Astrocyte (in vitro differentiated cells and primary cell): ENCODE results near the gene SNX8. TPM values are rescaled to one million over a fixed set of nuclear protein-coding genes. Genes with fewer than 3 reads are reported as not detected.

Experiments used
- DNase-seq: peaks from one replicate; pipeline ENCODE4 v3.0.0-alpha.2; 2010; ENCODE audit warnings: low read depth
- FAIRE-seq: peaks from 2 replicates; lab custom pipeline; 2011; peaks lifted over from hg19 to GRCh38; lab: Jason Lieb, UNC
- H2AFZ ChIP-seq: 2 replicates; pipeline ENCODE4 v1.6.0; 2012; ENCODE audit warnings: low read depth, low read length, inconsistent platforms
- H3K27ac ChIP-seq: 2 replicates; pipeline ENCODE4 v1.5.1; 2011; ENCODE audit warnings: low read depth, low read length, inconsistent platforms
- H3K27me3 ChIP-seq: 2 replicates; pipeline ENCODE4 v1.6.0; 2011; ENCODE audit warnings: low read length, inconsistent platforms; ENCODE audit not compliant: insufficient read depth
- H3K36me3 ChIP-seq: 2 replicates; pipeline ENCODE4 v1.5.1; 2011; ENCODE audit warnings: low read length, inconsistent platforms; ENCODE audit not compliant: insufficient read depth
- H3K4me1 ChIP-seq: 2 replicates; pipeline ENCODE4 v1.5.1; 2011; ENCODE audit warnings: low read length, inconsistent platforms; ENCODE audit not compliant: insufficient read depth
- H3K4me2 ChIP-seq: 2 replicates; pipeline ENCODE4 v1.6.0; 2012; ENCODE audit warnings: low read length, inconsistent platforms
- H3K4me3 ChIP-seq: 2 replicates; pipeline ENCODE4 v1.5.1; 2011; ENCODE audit warnings: low read depth, mild to moderate bottlenecking, low read length, inconsistent platforms; ENCODE audit not compliant: insufficient read depth
- H3K79me2 ChIP-seq: 2 replicates; pipeline ENCODE4 v1.6.0; 2012; ENCODE audit warnings: mild to moderate bottlenecking, low read length, inconsistent platforms; ENCODE audit not compliant: insufficient read depth
- H3K9ac ChIP-seq: 2 replicates; pipeline ENCODE4 v1.6.0; 2012; ENCODE audit warnings: mild to moderate bottlenecking, low read length, inconsistent platforms
- H3K9me3 ChIP-seq: 2 replicates; pipeline ENCODE4 v1.5.1; 2012; ENCODE audit warnings: low read depth, mild to moderate bottlenecking, low read length, inconsistent platforms; ENCODE audit not compliant: insufficient read depth
- H4K20me1 ChIP-seq: 2 replicates; pipeline ENCODE4 v1.6.0; 2012; ENCODE audit warnings: low read length, inconsistent platforms; ENCODE audit not compliant: insufficient read depth
- H3K27ac Mint-ChIP-seq: one replicate; pipeline ENCODE4 v1.8.0; 2021; ENCODE audit warnings: mild to moderate bottlenecking, mixed read lengths; ENCODE audit not compliant: unreplicated experiment
- H3K27me3 Mint-ChIP-seq: one replicate; pipeline ENCODE4 v1.8.0; 2021; ENCODE audit warnings: low read depth, mixed read lengths; ENCODE audit not compliant: unreplicated experiment
- H3K36me3 Mint-ChIP-seq: one replicate; pipeline ENCODE4 v1.8.0; 2021; ENCODE audit warnings: low read depth, mixed read lengths; ENCODE audit not compliant: unreplicated experiment
- H3K4me1 Mint-ChIP-seq: one replicate; pipeline ENCODE4 v1.8.0; 2021; ENCODE audit warnings: low read depth, mixed read lengths; ENCODE audit not compliant: unreplicated experiment
- H3K4me3 Mint-ChIP-seq: one replicate; pipeline ENCODE4 v1.8.0; 2021; ENCODE audit warnings: mild to moderate bottlenecking, moderate library complexity, mixed read lengths; ENCODE audit not compliant: unreplicated experiment
- H3K9me3 Mint-ChIP-seq: one replicate; pipeline ENCODE4 v1.8.0; 2021; ENCODE audit warnings: mild to moderate bottlenecking, mixed read lengths; ENCODE audit not compliant: unreplicated experiment
- EZH2 ChIP-seq: IDR thresholded peaks from 2 replicates; pipeline ENCODE4 v1.6.1; 2012; ENCODE audit warnings: mild to moderate bottlenecking, low read length, inconsistent platforms; ENCODE audit not compliant: insufficient read depth
- total RNA-seq: library from RNA; stranded (reverse); gene quantifications from 2 replicates; pipeline ENCODE4 v1.2.1, GENCODE V29; 2021
- TF ChIP-seq, protein P1 (sequence below): IDR thresholded peaks from 2 replicates; pipeline ENCODE4 v1.5.1; 2011; ENCODE audit warnings: low read depth, mild to moderate bottlenecking, inconsistent platforms, low read length, moderate library complexity; ENCODE audit not compliant: insufficient read depth

SNX8 gene
- total RNA-seq, 1 donor from 2014 or later, result 28.9 TPM

DNA sequence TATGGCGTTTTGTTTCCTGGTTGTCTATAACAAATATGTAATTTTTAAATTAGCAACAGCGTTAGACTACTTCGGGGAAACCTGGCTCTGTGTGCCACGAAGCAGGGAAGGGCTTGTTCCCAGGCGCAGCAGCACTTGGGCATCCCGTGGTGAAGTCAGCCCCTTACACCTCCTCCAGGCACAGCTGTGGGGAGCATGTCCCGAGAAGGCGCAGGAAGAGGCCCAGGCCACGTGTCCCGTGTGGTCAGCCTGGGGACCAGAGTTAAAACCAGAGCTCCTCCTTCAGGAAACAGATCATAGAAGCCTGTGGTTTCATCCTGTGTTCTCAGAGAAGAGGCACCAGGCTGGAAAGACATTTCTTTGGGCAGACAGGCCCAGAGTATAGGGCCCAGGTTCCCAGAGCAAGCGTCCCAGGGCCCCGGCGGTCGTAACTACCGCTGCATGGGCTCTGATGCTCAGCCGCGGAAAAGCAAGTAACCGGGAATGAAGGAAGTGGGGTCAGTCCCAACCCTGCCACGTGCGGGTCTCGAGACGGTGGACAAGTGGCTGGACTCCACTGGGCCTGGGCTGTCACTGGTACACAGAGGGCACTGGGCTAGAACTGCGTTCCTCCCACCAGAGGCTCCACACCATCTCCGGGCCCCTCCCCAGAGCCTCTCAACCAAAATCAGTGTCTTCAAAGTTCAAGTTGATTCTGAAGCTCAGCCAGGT lies 65.1 kb downstream of the SNX8 start:
- no peaks in the 10 kb centered on the region for H3K79me2 ChIP-seq
- Mint-ChIP-seq H3K4me1 (peaks cover 16% of the 10 kb centered on the region), H3K27ac (peak overlapping the region; percentile 96), H3K36me3 (peaks cover 6% of the 10 kb centered on the region), H3K27me3 (no peaks in the 10 kb centered on the region), H3K4me3 (no peak overlapping the region), H3K9me3 (no peaks in the 10 kb centered on the region)
- H3K27ac ChIP-seq, result peak overlapping the region; percentile 88
- peaks cover under 1% of the 10 kb centered on the region for H4K20me1 ChIP-seq
- H3K36me3 ChIP-seq, result no peaks in the 10 kb centered on the region
- peak overlapping the region; percentile 56 for H3K4me2 ChIP-seq
- TF ChIP-seq, protein P1, sequence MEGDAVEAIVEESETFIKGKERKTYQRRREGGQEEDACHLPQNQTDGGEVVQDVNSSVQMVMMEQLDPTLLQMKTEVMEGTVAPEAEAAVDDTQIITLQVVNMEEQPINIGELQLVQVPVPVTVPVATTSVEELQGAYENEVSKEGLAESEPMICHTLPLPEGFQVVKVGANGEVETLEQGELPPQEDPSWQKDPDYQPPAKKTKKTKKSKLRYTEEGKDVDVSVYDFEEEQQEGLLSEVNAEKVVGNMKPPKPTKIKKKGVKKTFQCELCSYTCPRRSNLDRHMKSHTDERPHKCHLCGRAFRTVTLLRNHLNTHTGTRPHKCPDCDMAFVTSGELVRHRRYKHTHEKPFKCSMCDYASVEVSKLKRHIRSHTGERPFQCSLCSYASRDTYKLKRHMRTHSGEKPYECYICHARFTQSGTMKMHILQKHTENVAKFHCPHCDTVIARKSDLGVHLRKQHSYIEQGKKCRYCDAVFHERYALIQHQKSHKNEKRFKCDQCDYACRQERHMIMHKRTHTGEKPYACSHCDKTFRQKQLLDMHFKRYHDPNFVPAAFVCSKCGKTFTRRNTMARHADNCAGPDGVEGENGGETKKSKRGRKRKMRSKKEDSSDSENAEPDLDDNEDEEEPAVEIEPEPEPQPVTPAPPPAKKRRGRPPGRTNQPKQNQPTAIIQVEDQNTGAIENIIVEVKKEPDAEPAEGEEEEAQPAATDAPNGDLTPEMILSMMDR, result peak; percentile 5
- no peak for TF ChIP-seq EZH2
- H3K4me3 ChIP-seq, result no peak overlapping the region
- DNase-seq, result peak; percentile 94
- H3K4me1 ChIP-seq, result peaks cover 17% of the 10 kb centered on the region
- peak overlapping the region; percentile 79 for H3K9ac ChIP-seq
- no peaks in the 10 kb centered on the region for H3K9me3 ChIP-seq
- no peaks in the 10 kb centered on the region for H3K27me3 ChIP-seq
- FAIRE-seq, result peak; percentile 56
- peak overlapping the region; percentile 20 for H2AFZ ChIP-seq

DNA sequence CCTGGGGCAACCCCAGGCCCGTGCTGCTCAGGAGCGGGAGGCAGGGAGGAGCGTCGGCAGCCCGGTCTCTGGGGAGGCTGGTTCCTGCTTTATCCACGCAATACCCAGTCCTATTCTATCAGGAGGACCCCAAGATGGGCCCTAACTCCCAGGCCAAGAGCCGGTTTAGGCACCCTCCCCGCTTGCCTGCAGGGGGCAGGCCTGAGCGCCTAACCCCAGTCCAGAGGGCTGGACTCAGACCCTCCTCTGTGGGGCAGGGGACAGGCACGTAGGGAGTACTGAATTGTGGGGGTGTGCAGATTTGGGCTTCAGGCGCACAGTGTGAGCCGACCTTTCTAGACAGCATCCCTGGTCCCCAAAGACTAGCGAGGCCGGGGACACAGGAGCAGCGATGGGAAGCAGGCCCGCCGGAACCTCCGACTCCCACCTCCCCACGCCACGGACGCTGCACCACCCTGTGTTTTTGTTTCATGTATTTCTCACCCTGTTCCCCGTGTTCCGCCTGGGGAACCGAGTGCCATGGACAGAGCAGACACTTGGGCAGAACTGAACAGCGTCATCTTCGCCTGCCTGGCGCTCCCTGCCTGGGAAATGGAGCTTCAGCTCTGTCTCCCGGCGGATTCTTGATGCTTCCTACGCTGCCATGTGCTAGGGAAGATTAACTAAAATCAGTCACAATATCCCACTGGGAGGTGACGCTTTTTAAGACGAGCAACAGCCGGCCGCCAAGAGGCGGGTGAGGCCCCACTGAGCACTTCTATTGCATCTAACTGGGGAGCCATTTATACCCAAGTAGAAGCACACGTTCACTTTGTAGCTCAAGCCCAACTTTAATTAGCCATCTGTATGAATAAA lies 66.9 kb downstream of the SNX8 start:
- H3K79me2 ChIP-seq, result peaks cover 4% of the 10 kb centered on the region
- H3K4me3 Mint-ChIP-seq, result peak overlapping the region; percentile 34
- no peaks in the 10 kb centered on the region for H3K9me3 Mint-ChIP-seq
- H3K27me3 ChIP-seq, result no peaks in the 10 kb centered on the region
- no peak overlapping the region for H3K4me2 ChIP-seq
- H2AFZ ChIP-seq, result no peak overlapping the region
- H3K27ac Mint-ChIP-seq, result no peak overlapping the region
- H3K4me3 ChIP-seq, result no peak overlapping the region
- FAIRE-seq (no peak), DNase-seq (no peak)
- H3K4me1 ChIP-seq, result peaks cover 21% of the 10 kb centered on the region
- H3K36me3 ChIP-seq, result no peaks in the 10 kb centered on the region
- no peaks in the 10 kb centered on the region for H4K20me1 ChIP-seq
- peaks cover 16% of the 10 kb centered on the region for H3K4me1 Mint-ChIP-seq
- H3K27me3 Mint-ChIP-seq, result no peaks in the 10 kb centered on the region
- peaks cover 6% of the 10 kb centered on the region for H3K36me3 Mint-ChIP-seq
- no peaks in the 10 kb centered on the region for H3K9me3 ChIP-seq
- no peak overlapping the region for H3K27ac ChIP-seq
- no peak overlapping the region for H3K9ac ChIP-seq
- TF ChIP-seq, protein P1, result peak; percentile 37
- no peak for TF ChIP-seq EZH2
